ENCODE results near the gene CLMN. TPM values are rescaled to one million over a fixed set of nuclear protein-coding genes. Genes with fewer than 3 reads are reported as not detected.

Gene CLMN
- total and polyA plus RNA-seq, 9 of the 15 experiments (the other 6 are each of a cell fraction or from before 2014, with no cell fraction given): 0.01 to 0.18 (median 0.07) TPM; not detected in 4

GRCh38 chr14:95238487-95239298, 81.0 kb downstream of the CLMN start:
- Histone ChIP-seq H3K27me3 (ENCODE audit: control insufficient read depth in 2 of 2, insufficient read depth in 2 of 2, low read length in 2 of 2) (peaks cover 5 to 28% of the 10 kb centered on the region in 2 experiments; a peak in 4 of 5 replicates), H3K4me2 (ENCODE audit: insufficient read depth, low read length) (no peak overlapping the region), H3K9me1 (ENCODE audit: control insufficient read depth, insufficient read depth, low read length) (no peaks in the 10 kb centered on the region), H2AFZ (ENCODE audit: low read depth, low read length) (no peak overlapping the region), H3K27ac (ENCODE audit: extremely low read depth, low read depth, low read length) (no peak overlapping the region), H3K4me3 (no peak overlapping the region), H3K9me3 (replicated peaks; ENCODE audit: control insufficient read depth, insufficient read depth, low read depth, low read length) (no peaks in the 10 kb centered on the region), H3K79me2 (ENCODE audit: control insufficient read depth, insufficient read depth, low read length) (no peaks in the 10 kb centered on the region), H3K4me1 (replicated peaks in 1 of 2; ENCODE audit: control insufficient read depth in 2 of 2, insufficient read depth in 2 of 2, low read length in 2 of 2) (no peaks in the 10 kb centered on the region), H3K9ac (ENCODE audit: insufficient read depth in 1 of 2, low read depth in 2 of 2, low read length in 2 of 2) (no peak overlapping the region), H3K36me3 (ENCODE audit: control insufficient read depth, insufficient read depth, low read length) (no peaks in the 10 kb centered on the region), H4K20me1 (replicated peaks; ENCODE audit: control insufficient read depth, insufficient read depth, low read length) (no peaks in the 10 kb centered on the region; the same call in 1 of the 2 replicates)
- ChIA-PET POLR2A (no interaction called here), CTCF (ENCODE audit: low intra/inter-chr PET ratio) (no interaction called here)
- ATAC-seq (no peak), DNase-seq (ENCODE audit: extremely low read depth in 1 of 4, low spot score in 3 of 4) (no peak), FAIRE-seq (no peak)
- no TSS peak for BruUV-seq (replicated peaks)
- 2% methylated on average over 9 of the region's 10 CpGs for WGBS (ENCODE audit: insufficient coverage, low coverage, missing lambda C conversion rate)
- intact Hi-C loops (cut with micrococcal nuclease) (no loop called here), in situ Hi-C loops (cut with MboI) (no loop called here)
- TF ChIP-seq, protein P1, sequence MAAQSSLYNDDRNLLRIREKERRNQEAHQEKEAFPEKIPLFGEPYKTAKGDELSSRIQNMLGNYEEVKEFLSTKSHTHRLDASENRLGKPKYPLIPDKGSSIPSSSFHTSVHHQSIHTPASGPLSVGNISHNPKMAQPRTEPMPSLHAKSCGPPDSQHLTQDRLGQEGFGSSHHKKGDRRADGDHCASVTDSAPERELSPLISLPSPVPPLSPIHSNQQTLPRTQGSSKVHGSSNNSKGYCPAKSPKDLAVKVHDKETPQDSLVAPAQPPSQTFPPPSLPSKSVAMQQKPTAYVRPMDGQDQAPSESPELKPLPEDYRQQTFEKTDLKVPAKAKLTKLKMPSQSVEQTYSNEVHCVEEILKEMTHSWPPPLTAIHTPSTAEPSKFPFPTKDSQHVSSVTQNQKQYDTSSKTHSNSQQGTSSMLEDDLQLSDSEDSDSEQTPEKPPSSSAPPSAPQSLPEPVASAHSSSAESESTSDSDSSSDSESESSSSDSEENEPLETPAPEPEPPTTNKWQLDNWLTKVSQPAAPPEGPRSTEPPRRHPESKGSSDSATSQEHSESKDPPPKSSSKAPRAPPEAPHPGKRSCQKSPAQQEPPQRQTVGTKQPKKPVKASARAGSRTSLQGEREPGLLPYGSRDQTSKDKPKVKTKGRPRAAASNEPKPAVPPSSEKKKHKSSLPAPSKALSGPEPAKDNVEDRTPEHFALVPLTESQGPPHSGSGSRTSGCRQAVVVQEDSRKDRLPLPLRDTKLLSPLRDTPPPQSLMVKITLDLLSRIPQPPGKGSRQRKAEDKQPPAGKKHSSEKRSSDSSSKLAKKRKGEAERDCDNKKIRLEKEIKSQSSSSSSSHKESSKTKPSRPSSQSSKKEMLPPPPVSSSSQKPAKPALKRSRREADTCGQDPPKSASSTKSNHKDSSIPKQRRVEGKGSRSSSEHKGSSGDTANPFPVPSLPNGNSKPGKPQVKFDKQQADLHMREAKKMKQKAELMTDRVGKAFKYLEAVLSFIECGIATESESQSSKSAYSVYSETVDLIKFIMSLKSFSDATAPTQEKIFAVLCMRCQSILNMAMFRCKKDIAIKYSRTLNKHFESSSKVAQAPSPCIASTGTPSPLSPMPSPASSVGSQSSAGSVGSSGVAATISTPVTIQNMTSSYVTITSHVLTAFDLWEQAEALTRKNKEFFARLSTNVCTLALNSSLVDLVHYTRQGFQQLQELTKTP (IDR thresholded peaks at IDR 0.05; ENCODE audit: low read depth in 1 of 2, partially characterized antibody in 2 of 2): no peak
- no peak for TF ChIP-seq STAT5B (CRISPR knock-in tag; IDR thresholded peaks at IDR 0.05)
- no peak for TF ChIP-seq MAFF (IDR thresholded peaks at IDR 0.05; ENCODE audit: low read length)
- no peak for TF ChIP-seq DIDO1 (tag; IDR thresholded peaks at IDR 0.05; ENCODE audit: low read depth)
- no peak for TF ChIP-seq PRDM10 (IDR thresholded peaks at IDR 0.05; ENCODE audit: partially characterized antibody)
- no peak for TF ChIP-seq TCF7 (IDR thresholded peaks at IDR 0.05; ENCODE audit: borderline replicate concordance)
- TF ChIP-seq ARID1B (IDR thresholded peaks at IDR 0.05): no peak
- no peak for TF ChIP-seq EGR1 (conservative IDR thresholded peaks at IDR 0.05)
- TF ChIP-seq HCFC1 (IDR thresholded peaks at IDR 0.05; ENCODE audit: low read depth, low read length): no peak
- no peak for TF ChIP-seq FOXA3 (CRISPR knock-in tag; conservative IDR thresholded peaks at IDR 0.05 in 1 of 2, IDR thresholded peaks at IDR 0.05 in 1 of 2)
- TF ChIP-seq ZNF165 (CRISPR knock-in tag; IDR thresholded peaks at IDR 0.05; ENCODE audit: borderline replicate concordance): no peak
- TF ChIP-seq CXXC5 (CRISPR knock-in tag; IDR thresholded peaks at IDR 0.05): no peak
- no peak for TF ChIP-seq ZNF764 (CRISPR knock-in tag; IDR thresholded peaks at IDR 0.05; ENCODE audit: low read depth)
- TF ChIP-seq L3MBTL2 (IDR thresholded peaks at IDR 0.05): no peak
- TF ChIP-seq TCFL5 (CRISPR knock-in tag; conservative IDR thresholded peaks at IDR 0.05): no peak
- no peak for TF ChIP-seq GATA2 (CRISPR knock-in tag; IDR thresholded peaks at IDR 0.05)

All from K562 (cell line).